ENCODE results near the gene TANGO2. TPM values are rescaled to one million over a fixed set of nuclear protein-coding genes. Genes with fewer than 3 reads are reported as not detected.
A peak's percentile ranks its signal among the peaks of the same experiment; 100 is the strongest.
"Not testable (repeated sequence)": the region's sequence is repeated elsewhere in the genome, so short reads cannot be mapped to it uniquely, and the experiment has no call there.

TANGO2 gene
- polyA plus RNA-seq, 2 donors, result 9.5 to 9.8 TPM

DNA sequence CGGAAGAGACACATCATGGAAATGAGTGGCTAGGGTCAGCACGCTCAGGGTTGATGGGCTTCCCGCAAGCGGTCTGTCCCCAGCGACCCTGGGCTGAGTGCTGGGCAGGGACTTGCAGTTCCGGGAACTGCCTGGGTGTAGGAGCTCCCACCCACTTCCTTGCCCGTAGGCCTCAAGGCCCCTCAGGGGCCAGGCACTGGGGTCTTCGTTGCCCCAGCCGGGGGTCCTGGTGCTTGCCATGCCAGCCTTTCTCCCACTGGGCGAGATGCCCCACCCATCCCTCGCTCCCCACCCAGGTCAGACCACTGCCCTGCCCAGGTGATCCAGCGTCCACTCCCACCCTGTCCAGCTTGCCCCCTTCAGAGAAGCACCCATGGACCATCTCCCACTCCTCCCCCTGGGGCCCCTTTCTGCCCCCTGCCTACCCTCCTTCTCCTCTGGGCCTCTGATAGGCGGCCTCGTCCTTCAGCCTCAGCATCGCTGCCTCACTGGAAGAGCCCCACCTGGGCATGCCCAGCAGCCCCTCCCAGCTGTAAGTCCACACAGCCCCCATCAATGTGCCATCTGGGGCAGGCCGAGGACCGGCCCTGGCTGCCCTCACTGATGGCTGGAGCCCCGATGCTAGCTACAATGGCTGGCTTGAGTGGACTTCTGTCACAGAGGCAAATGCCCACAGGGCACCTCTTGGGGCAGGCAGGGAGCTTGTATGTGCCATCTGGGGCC lies 41.3 kb downstream of the TANGO2 start:
- Histone ChIP-seq H3K36me3 (ENCODE audit: control insufficient read depth in 2 of 2, insufficient read depth in 2 of 2, low read length in 1 of 2) (peaks cover 3 to 28% of the 10 kb centered on the region in 2 donors), H3K4me1 (ENCODE audit: control insufficient read depth in 2 of 2, insufficient read depth in 2 of 2, low read length in 1 of 2) (peaks cover 5 to 35% of the 10 kb centered on the region in 2 donors), H3K27me3 (ENCODE audit: control insufficient read depth in 1 of 2, insufficient read depth in 2 of 2, low read length in 2 of 2) (no peaks in the 10 kb centered on the region), H3K9me3 (ENCODE audit: control insufficient read depth in 2 of 2, insufficient read depth in 1 of 2, low read depth in 1 of 2, low read length in 1 of 2) (no peaks in the 10 kb centered on the region), H3K27ac (ENCODE audit: low read depth in 2 of 2, low read length in 1 of 2) (peak overlapping the region; percentile 49 to 80), H3K4me3 (ENCODE audit: low read depth in 1 of 2, low read length in 2 of 2) (no peak overlapping the region)
- WGBS, 2 donors, result 80 to 84% methylated on average over 14 to 18 of the region's 18 CpGs

DNA sequence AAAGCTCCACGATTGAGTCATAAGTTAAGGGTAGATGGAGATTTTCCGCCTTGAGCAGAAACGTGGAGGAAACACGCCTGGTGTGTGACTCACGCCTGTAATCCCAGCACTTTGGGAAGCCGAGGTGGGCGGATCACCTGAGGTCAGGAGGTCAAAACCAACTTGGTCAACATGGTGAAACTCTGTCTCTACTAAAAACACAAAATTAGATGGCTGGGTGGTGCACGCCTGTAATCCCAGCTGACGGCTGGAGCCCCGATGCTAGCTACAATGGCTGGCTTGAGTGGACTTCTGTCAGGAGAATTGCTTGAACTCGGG lies 41.8 kb downstream of the TANGO2 start:
- no peak overlapping the region for H3K4me3 ChIP-seq (ENCODE audit: low read depth in 1 of 2, low read length in 2 of 2)
- 44 to 68% methylated on average over 11 of the region's 11 CpGs for WGBS, 2 donors
- H3K4me1 ChIP-seq (ENCODE audit: control insufficient read depth in 2 of 2, insufficient read depth in 2 of 2, low read length in 1 of 2), result peaks cover 5 to 35% of the 10 kb centered on the region in 2 donors
- H3K36me3 ChIP-seq (ENCODE audit: control insufficient read depth in 2 of 2, insufficient read depth in 2 of 2, low read length in 1 of 2), result peaks cover 3 to 25% of the 10 kb centered on the region in 2 donors
- H3K27ac ChIP-seq (ENCODE audit: low read depth in 2 of 2, low read length in 1 of 2), result peak overlapping the region; percentile 49 to 73
- H3K9me3 ChIP-seq (ENCODE audit: control insufficient read depth in 2 of 2, insufficient read depth in 1 of 2, low read depth in 1 of 2, low read length in 1 of 2), result no peaks in the 10 kb centered on the region
- H3K27me3 ChIP-seq (ENCODE audit: control insufficient read depth in 1 of 2, insufficient read depth in 2 of 2, low read length in 2 of 2), result no peaks in the 10 kb centered on the region

DNA sequence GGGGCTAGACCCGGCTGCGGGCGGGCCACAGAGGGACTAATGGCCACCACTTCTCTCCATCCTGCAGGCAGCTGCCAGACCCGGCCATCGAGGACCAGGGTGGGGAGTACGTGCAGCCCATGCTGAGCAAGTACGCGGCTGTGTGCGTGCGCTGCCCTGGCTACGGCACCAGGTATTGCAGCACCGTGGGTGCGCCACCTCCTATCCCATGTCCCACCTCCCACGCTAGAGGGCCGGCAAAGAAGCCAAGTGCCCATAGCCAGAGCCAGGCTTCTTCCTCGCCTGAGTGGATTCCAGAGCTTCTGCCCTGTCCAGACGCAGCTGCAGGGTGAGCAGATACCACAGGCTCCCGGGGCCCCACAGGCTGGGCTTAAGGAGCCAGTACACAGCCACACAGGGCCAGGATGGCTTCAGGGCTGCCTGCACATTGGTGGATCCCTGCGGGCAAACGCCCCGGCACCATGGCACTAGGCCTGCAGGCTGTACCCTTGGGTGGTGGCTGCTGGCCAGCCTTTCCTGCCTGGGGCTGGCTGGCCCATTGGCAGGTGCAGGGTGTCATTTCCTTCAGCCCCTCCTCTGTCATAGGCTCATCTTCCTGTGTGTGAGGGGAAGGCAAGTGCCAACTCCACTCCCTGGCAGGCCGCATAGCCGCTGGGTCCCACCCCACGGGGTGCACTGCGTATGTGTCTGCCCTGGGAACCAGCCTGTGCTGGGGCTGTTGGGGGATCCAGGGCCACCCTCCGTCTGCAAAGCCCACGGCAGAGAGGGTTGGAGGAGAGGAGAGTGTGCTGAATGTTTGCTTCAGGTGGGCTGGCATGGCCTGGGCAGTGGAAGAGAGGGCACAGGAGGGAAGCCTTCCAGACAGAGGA lies 42.6 kb downstream of the TANGO2 start:
- H3K9me3 ChIP-seq (ENCODE audit: control insufficient read depth in 2 of 2, insufficient read depth in 1 of 2, low read depth in 1 of 2, low read length in 1 of 2), result no peaks in the 10 kb centered on the region
- H3K4me3 ChIP-seq (ENCODE audit: low read depth in 1 of 2, low read length in 2 of 2), result no peak overlapping the region
- H3K36me3 ChIP-seq (ENCODE audit: control insufficient read depth in 2 of 2, insufficient read depth in 2 of 2, low read length in 1 of 2), result peaks cover 3 to 25% of the 10 kb centered on the region in 2 donors
- H3K27me3 ChIP-seq (ENCODE audit: control insufficient read depth in 1 of 2, insufficient read depth in 2 of 2, low read length in 2 of 2), result no peaks in the 10 kb centered on the region
- WGBS, 2 donors, result 60 to 80% methylated on average over 27 of the region's 27 CpGs
- peaks cover 5 to 35% of the 10 kb centered on the region in 2 donors for H3K4me1 ChIP-seq (ENCODE audit: control insufficient read depth in 2 of 2, insufficient read depth in 2 of 2, low read length in 1 of 2)
- H3K27ac ChIP-seq (ENCODE audit: low read depth in 2 of 2, low read length in 1 of 2), result peak overlapping the region; percentile 49 to 73

DNA sequence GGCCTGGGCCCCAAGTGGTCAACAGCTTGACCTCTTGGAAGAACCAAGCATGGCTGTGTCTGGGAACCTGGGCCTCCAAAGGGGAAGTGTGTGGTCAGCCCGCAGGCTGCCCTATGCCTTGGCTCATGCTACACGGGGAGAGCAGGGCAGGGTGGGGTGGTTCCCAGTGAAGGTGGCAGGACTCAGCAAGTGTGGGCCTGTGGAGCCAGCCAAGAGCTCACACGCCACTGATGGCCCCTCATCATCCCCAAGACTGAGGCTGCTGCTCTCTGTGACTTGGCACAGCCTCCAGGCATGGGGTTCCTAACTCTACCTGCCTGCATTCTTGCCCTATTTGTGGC lies 43.2 kb downstream of the TANGO2 start:
- peaks cover 5 to 35% of the 10 kb centered on the region in 2 donors for H3K4me1 ChIP-seq (ENCODE audit: control insufficient read depth in 2 of 2, insufficient read depth in 2 of 2, low read length in 1 of 2)
- 54 to 72% methylated on average over 3 of the region's 3 CpGs for WGBS, 2 donors
- H3K9me3 ChIP-seq (ENCODE audit: control insufficient read depth in 2 of 2, insufficient read depth in 1 of 2, low read depth in 1 of 2, low read length in 1 of 2), result no peaks in the 10 kb centered on the region
- no peak overlapping the region for H3K4me3 ChIP-seq (ENCODE audit: low read depth in 1 of 2, low read length in 2 of 2)
- H3K27me3 ChIP-seq (ENCODE audit: control insufficient read depth in 1 of 2, insufficient read depth in 2 of 2, low read length in 2 of 2), result no peaks in the 10 kb centered on the region
- peaks cover 3 to 25% of the 10 kb centered on the region in 2 donors for H3K36me3 ChIP-seq (ENCODE audit: control insufficient read depth in 2 of 2, insufficient read depth in 2 of 2, low read length in 1 of 2)
- no peak overlapping the region for H3K27ac ChIP-seq (ENCODE audit: low read depth in 2 of 2, low read length in 1 of 2)

DNA sequence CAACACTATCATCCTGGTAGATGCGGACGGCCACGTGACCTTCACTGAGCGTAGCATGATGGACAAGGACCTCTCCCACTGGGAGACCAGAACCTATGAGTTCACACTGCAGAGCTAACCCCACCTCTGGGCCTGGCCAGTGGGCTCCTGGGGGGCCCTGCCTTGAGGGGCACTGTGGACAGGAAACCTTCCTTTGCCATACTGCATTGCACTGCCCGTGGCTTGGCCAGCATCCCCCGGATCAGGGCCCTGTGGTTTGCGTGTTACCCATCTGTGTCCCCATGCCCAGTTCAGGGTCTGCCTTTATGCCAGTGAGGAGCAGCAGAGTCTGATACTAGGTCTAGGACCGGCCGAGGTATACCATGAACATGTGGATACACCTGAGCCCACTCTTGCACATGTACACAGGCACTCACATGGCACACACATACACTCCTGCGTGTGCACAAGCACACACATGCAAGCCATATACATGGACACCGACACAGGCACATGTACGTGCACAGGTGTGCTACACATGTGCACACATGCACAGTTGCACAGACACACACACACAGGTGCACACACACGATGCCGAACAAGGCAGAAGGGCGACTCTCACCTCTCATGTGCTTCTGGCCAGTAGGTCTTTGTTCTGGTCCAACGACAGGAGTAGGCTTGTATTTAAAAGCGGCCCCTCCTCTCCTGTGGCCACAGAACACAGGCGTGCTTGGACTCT lies 43.8 kb downstream of the TANGO2 start:
- H3K27ac ChIP-seq (ENCODE audit: low read depth in 2 of 2, low read length in 1 of 2), result no peak overlapping the region
- 83 to 88% methylated on average over 18 of the region's 18 CpGs for WGBS, 2 donors
- peaks cover 5 to 35% of the 10 kb centered on the region in 2 donors for H3K4me1 ChIP-seq (ENCODE audit: control insufficient read depth in 2 of 2, insufficient read depth in 2 of 2, low read length in 1 of 2)
- H3K9me3 ChIP-seq (ENCODE audit: control insufficient read depth in 2 of 2, insufficient read depth in 1 of 2, low read depth in 1 of 2, low read length in 1 of 2), result no peaks in the 10 kb centered on the region
- H3K27me3 ChIP-seq (ENCODE audit: control insufficient read depth in 1 of 2, insufficient read depth in 2 of 2, low read length in 2 of 2), result no peaks in the 10 kb centered on the region
- no peak overlapping the region for H3K4me3 ChIP-seq (ENCODE audit: low read depth in 1 of 2, low read length in 2 of 2)
- H3K36me3 ChIP-seq (ENCODE audit: control insufficient read depth in 2 of 2, insufficient read depth in 2 of 2, low read length in 1 of 2), result peaks cover 3 to 25% of the 10 kb centered on the region in 2 donors

DNA sequence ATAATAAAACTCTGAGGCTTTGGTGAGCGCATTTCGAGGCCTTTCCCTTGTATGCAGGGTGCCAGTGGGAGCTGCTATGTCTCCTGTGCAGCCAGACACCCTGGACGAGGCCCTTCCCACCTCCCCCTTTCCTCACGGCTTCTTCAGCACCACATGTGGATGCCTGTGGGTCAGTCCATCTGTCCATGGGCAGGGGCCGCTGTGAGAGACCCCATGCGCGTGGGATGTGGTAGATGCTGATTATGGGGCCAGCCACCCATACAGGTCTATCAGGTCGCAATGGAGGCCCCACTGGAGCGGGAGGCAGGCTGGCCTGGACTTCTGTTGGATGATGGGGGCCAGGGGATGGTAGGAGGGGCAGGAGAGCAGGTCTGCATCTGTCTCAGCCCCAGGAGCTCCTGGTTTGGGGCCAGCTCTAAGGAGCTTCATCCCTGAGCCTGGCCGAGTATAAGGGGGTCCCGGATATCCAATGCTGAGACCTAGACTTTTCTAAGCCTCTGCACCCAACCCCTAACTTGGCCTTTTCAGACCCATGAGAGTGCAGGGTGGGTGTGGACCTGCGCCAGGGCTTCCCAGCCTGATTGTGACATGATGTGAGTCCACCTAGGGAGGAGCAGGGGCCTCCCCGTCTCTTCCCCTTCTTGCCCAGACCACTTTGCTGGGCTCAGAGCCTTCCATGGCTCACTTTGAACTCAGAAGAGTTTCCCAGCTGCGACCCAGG lies 45.1 kb downstream of the TANGO2 start:
- Histone ChIP-seq H3K36me3 (ENCODE audit: control insufficient read depth in 2 of 2, insufficient read depth in 2 of 2, low read length in 1 of 2) (peaks cover 3 to 24% of the 10 kb centered on the region in 2 donors), H3K9me3 (ENCODE audit: control insufficient read depth in 2 of 2, insufficient read depth in 1 of 2, low read depth in 1 of 2, low read length in 1 of 2) (no peaks in the 10 kb centered on the region), H3K27ac (ENCODE audit: low read depth in 2 of 2, low read length in 1 of 2) (no peak overlapping the region), H3K27me3 (ENCODE audit: control insufficient read depth in 1 of 2, insufficient read depth in 2 of 2, low read length in 2 of 2) (no peaks in the 10 kb centered on the region), H3K4me1 (ENCODE audit: control insufficient read depth in 2 of 2, insufficient read depth in 2 of 2, low read length in 1 of 2) (peaks cover 5 to 34% of the 10 kb centered on the region in 2 donors), H3K4me3 (ENCODE audit: low read depth in 1 of 2, low read length in 2 of 2) (no peak overlapping the region)
- WGBS, 2 donors, result 92% methylated on average over 14 of the region's 14 CpGs

DNA sequence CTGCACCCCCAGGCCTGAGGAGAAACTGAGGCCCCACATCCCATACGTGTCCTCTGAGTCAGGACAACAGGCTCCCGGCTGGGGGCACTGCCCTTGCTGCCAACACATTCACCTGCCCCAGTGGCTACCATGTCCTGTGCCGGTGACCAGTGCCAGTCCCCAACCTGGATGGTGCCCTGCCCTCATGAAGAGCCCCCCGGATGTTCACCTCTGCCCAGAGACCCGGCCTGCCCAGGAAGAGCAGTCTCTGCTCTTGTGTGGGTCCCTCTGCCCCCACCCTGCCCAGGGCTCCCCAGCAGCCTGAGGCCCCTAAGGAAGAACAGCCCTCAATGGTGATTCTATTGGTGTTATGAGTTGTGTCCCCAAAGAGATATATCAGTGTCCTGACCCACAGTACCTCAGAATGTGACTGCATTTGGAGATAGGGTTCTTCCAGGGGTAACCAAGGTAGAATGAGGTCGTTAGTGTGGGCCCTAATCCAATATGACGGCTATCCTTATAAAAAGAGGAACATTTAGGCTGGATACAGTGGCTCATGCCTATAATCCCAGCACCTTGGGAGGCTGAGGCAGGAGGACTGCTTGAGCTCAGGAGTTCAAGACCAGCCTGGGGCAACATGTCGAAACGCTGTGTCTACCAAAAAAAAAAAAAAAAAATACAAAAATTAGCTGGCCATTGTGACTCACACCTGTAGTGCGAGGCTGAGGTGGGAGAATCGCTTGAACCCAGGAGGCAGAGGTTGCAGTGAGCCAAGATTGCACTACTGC lies 45.9 kb downstream of the TANGO2 start:
- no peak overlapping the region for H3K27ac ChIP-seq (ENCODE audit: low read depth in 2 of 2, low read length in 1 of 2)
- H3K4me1 ChIP-seq (ENCODE audit: control insufficient read depth in 2 of 2, insufficient read depth in 2 of 2, low read length in 1 of 2), result peaks cover 5 to 29% of the 10 kb centered on the region in 2 donors
- WGBS, 2 donors, result 88 to 89% methylated on average over 11 of the region's 11 CpGs
- H3K27me3 ChIP-seq (ENCODE audit: control insufficient read depth in 1 of 2, insufficient read depth in 2 of 2, low read length in 2 of 2), result no peaks in the 10 kb centered on the region
- no peak overlapping the region for H3K4me3 ChIP-seq (ENCODE audit: low read depth in 1 of 2, low read length in 2 of 2)
- no peaks in the 10 kb centered on the region for H3K9me3 ChIP-seq (ENCODE audit: control insufficient read depth in 2 of 2, insufficient read depth in 1 of 2, low read depth in 1 of 2, low read length in 1 of 2)
- H3K36me3 ChIP-seq (ENCODE audit: control insufficient read depth in 2 of 2, insufficient read depth in 2 of 2, low read length in 1 of 2), result peaks cover under 1 to 18% of the 10 kb centered on the region in 2 donors

DNA sequence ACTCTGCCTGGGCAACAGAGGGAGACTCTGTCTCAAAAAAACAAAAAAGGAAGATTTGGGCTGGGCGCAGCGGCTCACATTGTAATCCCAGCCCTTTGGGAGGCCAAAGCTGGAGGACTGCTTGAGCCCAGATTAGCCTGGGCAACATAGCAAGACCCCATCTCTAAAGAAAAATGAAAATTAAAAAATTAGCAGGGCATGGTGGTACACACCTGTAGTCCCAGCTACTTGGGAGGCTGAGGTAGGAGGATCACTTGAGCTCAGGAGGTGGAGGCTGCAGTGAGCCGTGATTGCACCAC lies 46.4 kb downstream of the TANGO2 start:
- H3K4me3 ChIP-seq (ENCODE audit: low read depth in 1 of 2, low read length in 2 of 2); H3K27me3 ChIP-seq (ENCODE audit: control insufficient read depth in 1 of 2, insufficient read depth in 2 of 2, low read length in 2 of 2): not testable (repeated sequence)
- 96 to 100% methylated on average over 3 of the region's 3 CpGs for WGBS, 2 donors

More for the DNA sequence above, 46.4 kb downstream of the TANGO2 start:
- not testable (repeated sequence) for H3K27ac ChIP-seq (ENCODE audit: low read depth in 2 of 2, low read length in 1 of 2); H3K9me3 ChIP-seq (ENCODE audit: control insufficient read depth in 2 of 2, insufficient read depth in 1 of 2, low read depth in 1 of 2, low read length in 1 of 2)
- Histone ChIP-seq H3K36me3 (ENCODE audit: control insufficient read depth in 2 of 2, insufficient read depth in 2 of 2, low read length in 1 of 2) (peaks cover 0 to 18% of the 10 kb centered on the region in 2 donors), H3K4me1 (ENCODE audit: control insufficient read depth in 2 of 2, insufficient read depth in 2 of 2, low read length in 1 of 2) (peaks cover 5 to 25% of the 10 kb centered on the region in 2 donors)

All from esophagus (tissue), 2 donors.